Measurements from ENCODE around the gene CYP11A1. TPM values are rescaled to one million over a fixed set of nuclear protein-coding genes. Genes with fewer than 3 reads are reported as not detected.
"Not testable (repeated sequence)": the region's sequence is repeated elsewhere in the genome, so short reads cannot be mapped to it uniquely, and the experiment has no call there.

The CYP11A1 gene
- total and polyA plus RNA-seq, 8 donors = 2.5 to 10.2 (median 4.2) TPM; not detected in 4

DNA sequence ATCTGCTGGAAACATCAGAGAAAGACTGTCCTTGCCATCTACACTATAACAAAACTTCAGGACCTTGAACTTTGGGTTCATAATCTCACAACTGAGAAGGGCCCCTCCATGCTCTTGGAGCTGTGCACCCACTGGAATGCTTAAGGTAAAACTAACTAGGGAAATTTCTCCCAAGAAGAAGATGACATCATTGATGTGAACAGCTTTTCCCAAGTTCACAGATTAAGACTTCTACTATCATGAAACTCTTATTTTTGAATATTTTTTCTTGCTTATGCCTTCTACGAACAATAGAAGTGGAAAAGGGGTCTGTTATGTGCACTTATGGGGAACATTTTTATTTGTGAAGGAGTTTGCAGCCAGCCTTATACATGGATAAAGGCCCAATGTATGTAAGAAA lies 5.0 kb downstream of the CYP11A1 start:
- no peaks in the 10 kb centered on the region for H3K9me3 ChIP-seq
- no peak overlapping the region for H3K27ac ChIP-seq
- WGBS, 5 donors = 81 to 94% (median 89%) methylated on average over 1 of the region's 1 CpG
- no peak for DNase-seq
- H3K4me1 ChIP-seq = peaks cover 7 to 15% (median 12%) of the 10 kb centered on the region in 4 donors
- H3K27me3 ChIP-seq = peaks cover 0 to 32% (median 22%) of the 10 kb centered on the region in 3 donors
- no peaks in the 10 kb centered on the region for H3K36me3 ChIP-seq
- no peak overlapping the region for H3K4me3 ChIP-seq
- TF ChIP-seq EP300 (IDR thresholded peaks at IDR 0.05) (no peak), POLR2A (IDR thresholded peaks at IDR 0.05) (no peak), POLR2AphosphoS5 (IDR thresholded peaks at IDR 0.05) (no peak)
- TF ChIP-seq, protein P1, sequence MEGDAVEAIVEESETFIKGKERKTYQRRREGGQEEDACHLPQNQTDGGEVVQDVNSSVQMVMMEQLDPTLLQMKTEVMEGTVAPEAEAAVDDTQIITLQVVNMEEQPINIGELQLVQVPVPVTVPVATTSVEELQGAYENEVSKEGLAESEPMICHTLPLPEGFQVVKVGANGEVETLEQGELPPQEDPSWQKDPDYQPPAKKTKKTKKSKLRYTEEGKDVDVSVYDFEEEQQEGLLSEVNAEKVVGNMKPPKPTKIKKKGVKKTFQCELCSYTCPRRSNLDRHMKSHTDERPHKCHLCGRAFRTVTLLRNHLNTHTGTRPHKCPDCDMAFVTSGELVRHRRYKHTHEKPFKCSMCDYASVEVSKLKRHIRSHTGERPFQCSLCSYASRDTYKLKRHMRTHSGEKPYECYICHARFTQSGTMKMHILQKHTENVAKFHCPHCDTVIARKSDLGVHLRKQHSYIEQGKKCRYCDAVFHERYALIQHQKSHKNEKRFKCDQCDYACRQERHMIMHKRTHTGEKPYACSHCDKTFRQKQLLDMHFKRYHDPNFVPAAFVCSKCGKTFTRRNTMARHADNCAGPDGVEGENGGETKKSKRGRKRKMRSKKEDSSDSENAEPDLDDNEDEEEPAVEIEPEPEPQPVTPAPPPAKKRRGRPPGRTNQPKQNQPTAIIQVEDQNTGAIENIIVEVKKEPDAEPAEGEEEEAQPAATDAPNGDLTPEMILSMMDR (IDR thresholded peaks at IDR 0.05) = no peak
- intact Hi-C loops (cut with DNase I; ENCODE audit: low total_unique reads) = no loop called here

DNA sequence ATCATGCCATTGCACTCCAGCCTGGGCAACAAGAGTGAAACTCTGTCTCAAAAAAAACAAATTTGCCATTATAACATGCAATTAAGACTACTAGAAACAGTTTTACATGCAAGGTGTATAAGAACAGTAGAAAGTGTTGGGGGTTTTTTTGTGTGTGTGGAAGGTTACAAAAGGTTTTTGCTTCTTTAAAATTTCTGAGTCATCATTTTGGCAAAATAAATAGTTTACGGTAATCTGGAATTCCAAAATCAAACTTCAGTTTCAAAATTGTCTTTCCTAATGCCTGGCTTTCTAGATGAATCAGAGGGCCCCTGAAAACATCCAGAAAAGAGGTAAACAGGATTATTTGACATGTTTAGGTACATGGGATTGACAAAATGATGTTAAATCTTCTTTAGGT lies 6.6 kb downstream of the CYP11A1 start:
- DNase-seq; H3K4me1 ChIP-seq; H3K27ac ChIP-seq; intact Hi-C loops (cut with DNase I; ENCODE audit: low total_unique reads); H3K36me3 ChIP-seq; H3K9me3 ChIP-seq; H3K4me3 ChIP-seq: not testable (repeated sequence)
- 40 to 68% (median 43%) methylated on average over 1 of the region's 1 CpG for WGBS, 5 donors
- peaks cover 0 to 16% (median 8%) of the 10 kb centered on the region in 3 donors for H3K27me3 ChIP-seq

DNA sequence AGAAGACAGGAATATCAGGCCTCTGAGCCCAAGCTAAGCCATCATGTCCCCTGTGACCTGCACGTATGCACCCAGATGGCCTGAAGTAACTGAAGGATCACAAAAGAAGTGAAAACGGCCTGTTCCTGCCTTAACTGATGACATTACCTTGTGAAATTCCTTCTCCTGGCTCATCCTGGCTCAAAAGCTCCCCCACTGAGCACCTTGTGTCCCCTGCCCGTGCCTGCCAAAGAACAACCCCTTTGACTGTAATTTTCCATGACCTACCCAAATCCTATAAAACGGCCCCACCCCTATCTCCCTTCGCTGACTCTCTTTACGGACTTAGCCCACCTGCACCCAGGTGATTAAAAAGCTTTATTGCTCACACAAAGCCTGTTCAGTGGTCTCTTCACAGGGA lies 8.1 kb downstream of the CYP11A1 start:
- H3K9me3 ChIP-seq; H3K27ac ChIP-seq; DNase-seq; H3K27me3 ChIP-seq; H3K4me1 ChIP-seq; H3K4me3 ChIP-seq; intact Hi-C loops (cut with DNase I; ENCODE audit: low total_unique reads); H3K36me3 ChIP-seq: not testable (repeated sequence)
- WGBS, 5 donors = 63 to 76% (median 70%) methylated on average over 6 of the region's 6 CpGs

DNA sequence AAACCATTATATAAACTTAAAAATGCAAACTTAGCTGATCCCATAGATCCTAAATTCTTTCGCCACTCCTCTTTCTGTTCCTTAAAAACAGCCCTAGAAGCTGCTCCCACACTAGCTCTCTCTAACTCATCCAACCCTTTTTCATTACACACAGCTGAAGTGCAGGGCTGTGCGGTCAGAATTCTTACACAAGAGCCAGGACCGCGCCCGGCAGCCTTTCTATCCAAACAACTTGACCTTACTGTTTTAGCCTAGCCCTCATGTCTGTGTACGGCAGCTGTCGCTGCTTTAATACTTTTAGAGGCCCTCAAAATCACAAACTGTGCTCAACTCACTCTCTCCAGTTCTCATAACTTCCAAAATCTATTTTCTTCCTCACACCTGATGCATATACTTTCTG lies 9.9 kb downstream of the CYP11A1 start:
- H3K4me1 ChIP-seq; H3K9me3 ChIP-seq; H3K4me3 ChIP-seq; DNase-seq; H3K27ac ChIP-seq; H3K36me3 ChIP-seq; intact Hi-C loops (cut with DNase I; ENCODE audit: low total_unique reads); H3K27me3 ChIP-seq: not testable (repeated sequence)
- 57 to 68% (median 60%) methylated on average over 7 of the region's 7 CpGs for WGBS, 5 donors

DNA sequence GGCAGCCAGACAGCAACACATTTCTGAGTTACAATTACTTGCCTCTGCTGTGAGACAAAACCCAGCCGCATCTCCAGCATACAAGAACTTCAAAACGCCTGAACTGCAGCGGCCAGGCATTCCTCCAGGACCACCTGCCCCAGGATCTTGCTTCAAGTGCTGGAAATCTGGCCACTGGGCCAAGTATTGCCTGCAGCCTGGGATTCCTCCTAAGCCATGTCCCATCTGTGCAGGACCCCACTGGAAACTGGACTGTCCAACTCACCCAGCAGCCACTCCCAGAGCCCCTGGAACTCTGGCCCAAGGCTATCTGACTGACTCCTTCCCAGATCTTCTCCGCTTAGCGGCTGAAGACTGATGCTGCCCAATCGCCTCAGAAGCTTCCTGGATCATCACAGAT lies 11.4 kb downstream of the CYP11A1 start:
- H3K27ac ChIP-seq; intact Hi-C loops (cut with DNase I; ENCODE audit: low total_unique reads); H3K4me1 ChIP-seq; H3K4me3 ChIP-seq; H3K36me3 ChIP-seq; H3K9me3 ChIP-seq; DNase-seq; H3K27me3 ChIP-seq: not testable (repeated sequence)
- 88 to 97% (median 92%) methylated on average over 6 of the region's 6 CpGs for WGBS, 5 donors

DNA sequence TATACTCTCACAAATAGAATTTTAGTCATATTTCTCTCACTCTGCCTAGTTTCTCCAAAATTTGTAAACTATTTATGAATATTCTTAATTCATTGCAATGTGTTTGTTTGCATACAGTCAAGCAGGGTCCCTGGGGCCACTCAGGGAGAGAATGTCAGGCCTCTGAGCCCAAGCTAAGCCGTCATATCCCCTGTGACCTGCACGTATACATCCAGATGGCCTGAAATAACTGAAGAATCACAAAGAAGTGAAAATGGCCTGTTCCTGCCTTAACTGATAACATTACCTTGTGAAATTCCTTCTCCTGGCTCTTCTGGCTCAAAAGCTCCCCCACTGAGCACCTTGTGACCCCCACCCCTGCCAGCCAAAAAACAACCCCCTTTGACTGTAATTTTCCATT lies 13.5 kb downstream of the CYP11A1 start:
- H3K36me3 ChIP-seq; H3K4me1 ChIP-seq; intact Hi-C loops (cut with DNase I; ENCODE audit: low total_unique reads); DNase-seq; H3K4me3 ChIP-seq; H3K27me3 ChIP-seq; H3K27ac ChIP-seq; H3K9me3 ChIP-seq: not testable (repeated sequence)
- 77 to 84% (median 82%) methylated on average over 2 of the region's 2 CpGs for WGBS, 5 donors

DNA sequence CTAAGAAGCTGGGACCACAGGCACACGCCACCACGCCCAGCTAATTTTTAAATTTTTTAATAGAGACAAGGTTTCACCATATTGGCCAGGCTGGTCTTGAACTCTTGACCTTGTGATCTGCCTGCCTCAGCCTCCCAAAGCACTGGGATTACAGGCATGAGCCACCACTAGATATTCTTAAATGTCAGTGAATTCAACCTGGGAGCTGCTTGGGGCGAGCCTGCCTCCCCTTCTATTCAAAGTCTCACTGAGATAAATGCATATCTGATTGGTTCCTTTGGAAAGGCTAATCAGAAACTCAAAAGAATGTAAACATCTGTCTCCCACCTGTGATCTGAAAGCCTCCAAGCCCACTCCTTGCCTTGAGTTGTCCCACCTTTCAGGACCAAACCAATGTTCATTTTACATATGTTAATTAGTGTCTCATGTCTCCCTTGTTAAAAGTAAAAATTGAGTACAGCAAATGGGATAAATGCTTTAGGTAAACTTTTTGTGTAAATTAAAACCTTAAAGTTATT lies 15.0 kb downstream of the CYP11A1 start:
- H3K36me3 ChIP-seq = no peaks in the 10 kb centered on the region
- DNase-seq = no peak
- H3K27me3 ChIP-seq = peaks cover 0 to 6% (median 0%) of the 10 kb centered on the region in 3 donors
- intact Hi-C loops (cut with DNase I; ENCODE audit: low total_unique reads) = no loop called here
- peaks cover 0 to 9% (median 0%) of the 10 kb centered on the region in 4 donors for H3K9me3 ChIP-seq
- H3K4me1 ChIP-seq = peaks cover 0 to 4% (median 0%) of the 10 kb centered on the region in 4 donors
- TF ChIP-seq, protein P1 (IDR thresholded peaks at IDR 0.05) = no peak
- TF ChIP-seq POLR2AphosphoS5 (IDR thresholded peaks at IDR 0.05) (no peak), POLR2A (IDR thresholded peaks at IDR 0.05) (no peak), EP300 (IDR thresholded peaks at IDR 0.05) (no peak)
- no peak overlapping the region for H3K27ac ChIP-seq
- WGBS, 5 donors = 46 to 80% (median 59%) methylated on average over 3 of the region's 3 CpGs
- H3K4me3 ChIP-seq = no peak overlapping the region

Measured in stomach (tissue), 9 donors.